ENCODE data around the gene FIG4. TPM values are rescaled to one million over a fixed set of nuclear protein-coding genes. Genes with fewer than 3 reads are reported as not detected.
"Not testable (repeated sequence)": the region's sequence is repeated elsewhere in the genome, so short reads cannot be mapped to it uniquely, and the experiment has no call there.

FIG4 gene
- total RNA-seq, 1 donor from 2014 or later, result 9.4 TPM

GRCh38 chr6:109740787-109741186 is 49.7 kb downstream of the FIG4 start:
- DNase-seq (ENCODE audit: low spot score), result no peak
- intact Hi-C loops (cut with DNase I), result no loop called here

- no peak for DNase-seq (ENCODE audit: low spot score)
- intact Hi-C loops (cut with DNase I), result no loop called here
Measured at GRCh38 chr6:109743739-109744138, 52.6 kb downstream of the FIG4 start.

GRCh38 chr6:109744779-109745178 is 53.7 kb downstream of the FIG4 start:
- intact Hi-C loops (cut with DNase I), result not testable (repeated sequence)

GRCh38 chr6:109747221-109747620 is 56.1 kb downstream of the FIG4 start:
- no peak for DNase-seq (ENCODE audit: low spot score)
- intact Hi-C loops (cut with DNase I), result no loop called here

More at GRCh38 chr6:109744779-109745178, 53.7 kb downstream of the FIG4 start:
- not testable (repeated sequence) for DNase-seq (ENCODE audit: low spot score)

GRCh38 chr6:109759098-109759955 is 68.2 kb downstream of the FIG4 start:
- intact Hi-C loops (cut with DNase I), result no loop called here
- DNase-seq (ENCODE audit: low spot score), result no peak

- no peak for DNase-seq (ENCODE audit: low spot score)
- intact Hi-C loops (cut with DNase I), result no loop called here
Measured at GRCh38 chr6:109760208-109760607, 69.1 kb downstream of the FIG4 start.

GRCh38 chr6:109762166-109762565 is 71.1 kb downstream of the FIG4 start:
- intact Hi-C loops (cut with DNase I), result no loop called here

GRCh38 chr6:109762769-109763441 is 71.8 kb downstream of the FIG4 start:
- no peak for DNase-seq (ENCODE audit: low spot score)
- intact Hi-C loops (cut with DNase I), result no loop called here

More at GRCh38 chr6:109762166-109762565, 71.1 kb downstream of the FIG4 start:
- no peak for DNase-seq (ENCODE audit: low spot score)

- intact Hi-C loops (cut with DNase I), result no loop called here
- no peak for DNase-seq (ENCODE audit: low spot score)
Measured at GRCh38 chr6:109766167-109766566, 75.1 kb downstream of the FIG4 start.

GRCh38 chr6:109767961-109768360 is 76.9 kb downstream of the FIG4 start:
- intact Hi-C loops (cut with DNase I), result no loop called here
- DNase-seq (ENCODE audit: low spot score), result no peak

GRCh38 chr6:109768485-109768884 is 77.4 kb downstream of the FIG4 start:
- no peak for DNase-seq (ENCODE audit: low spot score)
- intact Hi-C loops (cut with DNase I), result no loop called here

- intact Hi-C loops (cut with DNase I), result no loop called here
- DNase-seq (ENCODE audit: low spot score), result no peak
Measured at GRCh38 chr6:109769213-109769612, 78.1 kb downstream of the FIG4 start.

- intact Hi-C loops (cut with DNase I), result no loop called here
- no peak for DNase-seq (ENCODE audit: low spot score)
Measured at GRCh38 chr6:109770047-109770446, 79.0 kb downstream of the FIG4 start.

- intact Hi-C loops (cut with DNase I), result no loop called here
- no peak for DNase-seq (ENCODE audit: low spot score)
Measured at GRCh38 chr6:109770779-109771178, 79.7 kb downstream of the FIG4 start.

GRCh38 chr6:109771939-109772755 is 81.1 kb downstream of the FIG4 start:
- DNase-seq (ENCODE audit: low spot score); intact Hi-C loops (cut with DNase I): not testable (repeated sequence)

- DNase-seq (ENCODE audit: low spot score), result peak; percentile 80
- intact Hi-C loops (cut with DNase I), result no loop called here
Measured at GRCh38 chr6:109772883-109773431, 81.9 kb downstream of the FIG4 start.

GRCh38 chr6:109781001-109781400 is 89.9 kb downstream of the FIG4 start:
- no peak for DNase-seq (ENCODE audit: low spot score)
- intact Hi-C loops (cut with DNase I), result no loop called here

- intact Hi-C loops (cut with DNase I), result no loop called here
- DNase-seq (ENCODE audit: low spot score), result no peak
Measured at GRCh38 chr6:109782491-109782999, 91.4 kb downstream of the FIG4 start.

- DNase-seq (ENCODE audit: low spot score), result no peak
- intact Hi-C loops (cut with DNase I), result no loop called here
Measured at GRCh38 chr6:109783250-109783986, 92.3 kb downstream of the FIG4 start.

Data from cardiac septum (tissue), 1 donor.